WTC11 (cell line): Measurements from ENCODE around the gene SLC25A22. TPM values are rescaled to one million over a fixed set of nuclear protein-coding genes. Genes with fewer than 3 reads are reported as not detected.

Source experiments
- ATAC-seq: fragments of 200-7000 bp; cut with Tn5 transposase; 2 replicates; pipeline ENCODE4 v1.10.0; 2021; ENCODE audit warnings: mild to moderate bottlenecking, moderate library complexity
- CTCF ChIA-PET: fragments of 300-600 bp; sonication (Branson Sonifier 250); formaldehyde crosslinking; loops from one replicate; lab custom pipeline; 2021; ENCODE audit warnings: antibody characterized with exemption; lab: Charles Lee
- POLR2A ChIA-PET: fragments of 350-600 bp; sonication (Branson Sonifier 250); formaldehyde crosslinking; loops from one replicate; lab custom pipeline; 2021; ENCODE audit warnings: antibody characterized with exemption; lab: Charles Lee
- DNase-seq: peaks from one replicate; pipeline ENCODE4 v3.0.0; 2021; ENCODE audit warnings: low spot score
- H3K27ac Mint-ChIP-seq: 2 replicates; pipeline ENCODE4 v1.8.0; 2021; ENCODE audit warnings: mixed read lengths
- H3K27me3 Mint-ChIP-seq: 2 replicates; pipeline ENCODE4 v1.8.0; 2021; ENCODE audit warnings: low read depth, mild to moderate bottlenecking, moderate library complexity, mixed read lengths
- H3K36me3 Mint-ChIP-seq: 2 replicates; pipeline ENCODE4 v1.8.0; 2021; ENCODE audit warnings: mixed read lengths
- H3K4me1 Mint-ChIP-seq: 2 replicates; pipeline ENCODE4 v1.8.0; 2022; ENCODE audit warnings: mixed read lengths
- H3K4me3 Mint-ChIP-seq: 2 replicates; pipeline ENCODE4 v1.8.0; 2021; ENCODE audit warnings: mild to moderate bottlenecking, moderate library complexity, mixed read lengths
- H3K9me3 Mint-ChIP-seq: 2 replicates; pipeline ENCODE4 v1.8.0; 2021; ENCODE audit warnings: mixed read lengths
- CBFB ChIP-seq: sonication (generic); formaldehyde crosslinking; IDR thresholded peaks from 2 replicates; pipeline ENCODE4 v1.8.1; 2022; ENCODE audit warnings: mild to moderate bottlenecking, low read depth, missing genetic modification reagents
- CREB1 ChIP-seq: sonication (generic); formaldehyde crosslinking; IDR thresholded peaks from 2 replicates; pipeline ENCODE4 v1.8.0; 2023; ENCODE audit warnings: mild to moderate bottlenecking, missing genetic modification reagents
- CTCF ChIP-seq: fragments of 200-600 bp; IDR thresholded peaks from 2 replicates; pipeline ENCODE4 v1.8.0; 2022; ENCODE audit warnings: antibody characterized with exemption
- ESRRA ChIP-seq: sonication (generic); formaldehyde crosslinking; IDR thresholded peaks from 2 replicates; pipeline ENCODE4 v1.8.1; 2022; ENCODE audit warnings: mild to moderate bottlenecking, missing genetic modification reagents, borderline replicate concordance
- FOXP1 ChIP-seq: sonication (generic); formaldehyde crosslinking; IDR thresholded peaks from 2 replicates; pipeline ENCODE4 v1.8.0; 2022; ENCODE audit warnings: missing genetic modification reagents, mild to moderate bottlenecking, moderate library complexity, borderline replicate concordance
- JAZF1 ChIP-seq: fragments of 250-450 bp; sonication (Bioruptor Pico); IDR thresholded peaks from 2 replicates; pipeline ENCODE4 v1.9.0; 2021; ENCODE audit warnings: moderate library complexity, mild to moderate bottlenecking, inconsistent platforms
- JUN ChIP-seq: sonication (generic); formaldehyde crosslinking; IDR thresholded peaks from 2 replicates; pipeline ENCODE4 v1.8.0; 2023; ENCODE audit warnings: mild to moderate bottlenecking, missing genetic modification reagents
- SMAD3 ChIP-seq: sonication (generic); formaldehyde crosslinking; IDR thresholded peaks from 2 replicates; pipeline ENCODE4 v1.8.0; 2022; ENCODE audit warnings: missing genetic modification reagents, mild to moderate bottlenecking, borderline replicate concordance
- SOX15 ChIP-seq: fragments of 250-450 bp; sonication (Bioruptor Pico); IDR thresholded peaks from 2 replicates; pipeline ENCODE4 v1.9.0; 2021; ENCODE audit warnings: mild to moderate bottlenecking
- TEAD4 ChIP-seq: sonication (generic); formaldehyde crosslinking; IDR thresholded peaks from 2 replicates; pipeline ENCODE4 v1.8.0; 2022; ENCODE audit warnings: mild to moderate bottlenecking, missing genetic modification reagents
- USF1 ChIP-seq: sonication (generic); formaldehyde crosslinking; IDR thresholded peaks from 2 replicates; pipeline ENCODE4 v1.8.0; 2022; ENCODE audit warnings: mild to moderate bottlenecking, missing genetic modification reagents
- ZNF121 ChIP-seq: sonication (generic); formaldehyde crosslinking; IDR thresholded peaks from 2 replicates; pipeline ENCODE4 v1.8.0; 2023; ENCODE audit warnings: missing genetic modification reagents
- ZNF423 ChIP-seq: fragments of 250-450 bp; sonication (Bioruptor Pico); IDR thresholded peaks from 2 replicates; pipeline ENCODE4 v2.1.2; 2022; ENCODE audit warnings: mild to moderate bottlenecking, moderate library complexity
- ZNF532 ChIP-seq: fragments of 250-450 bp; sonication (Bioruptor Pico); IDR thresholded peaks from 2 replicates; pipeline ENCODE4 v1.9.0; 2021; ENCODE audit warnings: mild to moderate bottlenecking, borderline replicate concordance
- total RNA-seq: library from RNA; stranded (reverse); gene quantifications from 3 replicates; pipeline ENCODE4 v1.2.3, GENCODE V29; 2021
- TF ChIP-seq, protein P1 (sequence below): sonication (generic); formaldehyde crosslinking; IDR thresholded peaks from 2 replicates; pipeline ENCODE4 v1.8.1; 2023; ENCODE audit warnings: mild to moderate bottlenecking, missing genetic modification reagents
- TF ChIP-seq, protein P2 (sequence below): sonication (generic); formaldehyde crosslinking; IDR thresholded peaks from 2 replicates; pipeline ENCODE4 v1.8.0; 2022; ENCODE audit warnings: mild to moderate bottlenecking, missing genetic modification reagents
- TF ChIP-seq, protein P3 (sequence below): sonication (generic); formaldehyde crosslinking; IDR thresholded peaks from 2 replicates; pipeline ENCODE4 v1.8.1; 2022; ENCODE audit warnings: mild to moderate bottlenecking, missing genetic modification reagents, moderate library complexity, borderline replicate concordance

SLC25A22 gene
- total RNA-seq, 1 experiment from 2014 or later = 44.8 TPM

DNA sequence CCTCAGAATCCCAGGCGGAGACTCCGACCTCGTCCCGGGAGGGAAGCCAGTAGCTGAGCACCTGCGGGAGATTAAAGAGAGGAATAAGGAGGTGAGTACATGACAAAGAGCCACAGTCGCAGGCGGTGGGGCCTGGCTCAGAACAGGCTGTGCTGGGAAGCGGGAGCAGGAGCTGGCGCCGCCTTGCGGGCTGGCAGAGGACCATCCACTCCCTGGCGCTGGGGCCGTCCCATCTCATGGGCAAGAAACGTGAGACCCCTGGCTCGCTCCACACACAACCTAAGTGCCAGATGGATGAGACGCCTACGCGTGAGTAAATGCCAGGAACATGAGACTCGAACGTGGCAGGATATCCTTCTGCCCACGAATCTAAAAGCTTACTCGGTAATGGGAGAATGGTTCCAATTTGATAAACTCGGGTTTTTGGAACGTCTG is 14.5 kb downstream of the SLC25A22 start (continued):
- TF ChIP-seq ZNF532 (CRISPR knock-in tag) (no peak), CTCF (peak; percentile 57), TEAD4 (CRISPR knock-in tag) (no peak), CBFB (CRISPR knock-in tag) (no peak), SOX15 (CRISPR knock-in tag) (no peak), FOXP1 (CRISPR knock-in tag) (no peak), USF1 (CRISPR knock-in tag) (no peak), ESRRA (CRISPR knock-in tag) (no peak), ZNF423 (peak; percentile 73), JUN (no peak), ZNF121 (CRISPR knock-in tag) (no peak), JAZF1 (CRISPR knock-in tag) (no peak), SMAD3 (0 out of 2 replicates have a peak, but pooled peaks have one; percentile 16), CREB1 (CRISPR knock-in tag) (no peak)
- TF ChIP-seq, protein P1, sequence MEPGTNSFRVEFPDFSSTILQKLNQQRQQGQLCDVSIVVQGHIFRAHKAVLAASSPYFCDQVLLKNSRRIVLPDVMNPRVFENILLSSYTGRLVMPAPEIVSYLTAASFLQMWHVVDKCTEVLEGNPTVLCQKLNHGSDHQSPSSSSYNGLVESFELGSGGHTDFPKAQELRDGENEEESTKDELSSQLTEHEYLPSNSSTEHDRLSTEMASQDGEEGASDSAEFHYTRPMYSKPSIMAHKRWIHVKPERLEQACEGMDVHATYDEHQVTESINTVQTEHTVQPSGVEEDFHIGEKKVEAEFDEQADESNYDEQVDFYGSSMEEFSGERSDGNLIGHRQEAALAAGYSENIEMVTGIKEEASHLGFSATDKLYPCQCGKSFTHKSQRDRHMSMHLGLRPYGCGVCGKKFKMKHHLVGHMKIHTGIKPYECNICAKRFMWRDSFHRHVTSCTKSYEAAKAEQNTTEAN (CRISPR knock-in tag) = no peak
- TF ChIP-seq, protein P2, sequence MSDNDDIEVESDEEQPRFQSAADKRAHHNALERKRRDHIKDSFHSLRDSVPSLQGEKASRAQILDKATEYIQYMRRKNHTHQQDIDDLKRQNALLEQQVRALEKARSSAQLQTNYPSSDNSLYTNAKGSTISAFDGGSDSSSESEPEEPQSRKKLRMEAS (CRISPR knock-in tag) = peak; percentile 78

- peak overlapping the region; percentile 68; the same call in 1 of the 2 replicates for H3K27ac Mint-ChIP-seq
- H3K9me3 Mint-ChIP-seq = no peaks in the 10 kb centered on the region
- H3K4me3 Mint-ChIP-seq = peak overlapping the region; percentile 52
- DNase-seq (no peak), ATAC-seq (no peak)
- no peaks in the 10 kb centered on the region for H3K27me3 Mint-ChIP-seq
- POLR2A ChIA-PET = interaction anchor here (1.1 to 1.7 kb wide), 2 partner anchors 11 to 14 kb away, joined by 5 to 8 read pairs; no protein-coding TSS in a partner anchor
- H3K36me3 Mint-ChIP-seq = peaks cover 12% of the 10 kb centered on the region
- CTCF ChIA-PET = interaction anchor here (0.6 to 3.3 kb wide), 23 partner anchors 10 to 229 kb away, joined by 3 to 13 read pairs (median 3); partner anchors contain the start of genes RPLP2, SLC25A22 and TMEM80
- TF ChIP-seq FOXP1 (CRISPR knock-in tag) = peak; percentile 30; the same call in 1 of the 2 replicates
- TF ChIP-seq, protein P3, sequence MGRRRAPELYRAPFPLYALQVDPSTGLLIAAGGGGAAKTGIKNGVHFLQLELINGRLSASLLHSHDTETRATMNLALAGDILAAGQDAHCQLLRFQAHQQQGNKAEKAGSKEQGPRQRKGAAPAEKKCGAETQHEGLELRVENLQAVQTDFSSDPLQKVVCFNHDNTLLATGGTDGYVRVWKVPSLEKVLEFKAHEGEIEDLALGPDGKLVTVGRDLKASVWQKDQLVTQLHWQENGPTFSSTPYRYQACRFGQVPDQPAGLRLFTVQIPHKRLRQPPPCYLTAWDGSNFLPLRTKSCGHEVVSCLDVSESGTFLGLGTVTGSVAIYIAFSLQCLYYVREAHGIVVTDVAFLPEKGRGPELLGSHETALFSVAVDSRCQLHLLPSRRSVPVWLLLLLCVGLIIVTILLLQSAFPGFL (CRISPR knock-in tag) = no peak
- H3K4me1 Mint-ChIP-seq = peaks cover 28% of the 10 kb centered on the region
Measured at GRCh38 chr11:782264-783174, 15.6 kb downstream of the SLC25A22 start.
